ENCODE measurements around the gene DMRT1.

DNA sequence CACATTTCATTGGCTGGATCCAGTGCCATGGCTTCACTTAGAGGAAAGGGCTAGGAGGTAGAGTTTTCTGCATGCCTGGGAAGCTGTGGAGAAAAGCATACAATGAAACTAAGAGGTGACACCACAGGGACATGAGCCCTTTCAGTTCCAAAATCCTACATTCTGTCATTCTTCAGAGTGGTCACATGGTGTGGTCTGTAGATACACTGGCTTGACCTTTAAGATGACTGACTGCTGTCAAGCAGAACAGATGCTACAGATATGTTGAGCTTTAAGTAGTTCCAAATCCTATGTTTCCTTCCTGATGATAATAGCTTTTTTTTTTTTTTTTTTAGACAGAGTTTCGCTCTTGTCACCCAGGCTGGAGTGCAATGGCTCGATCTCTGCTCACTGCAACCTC is 161.2 kb downstream of the DMRT1 start:
- TF ChIP-seq CTCF (IDR thresholded peaks at IDR 0.05) (no peak), POLR2A (IDR thresholded peaks at IDR 0.05) (no peak)
